NCI-H187 (cell line): ENCODE data around the gene TIMM10B.
"Not testable (repeated sequence)": the region's sequence is repeated elsewhere in the genome, so short reads cannot be mapped to it uniquely, and the experiment has no call there.

Source experiments
- DNase-seq, 2 experiments: peaks; one replicate each; lab custom pipeline; 2025; lab: John Stamatoyannopoulos, UW

Gene TIMM10B

GRCh38 chr11:6505577-6506240 is 24.4 kb downstream of the TIMM10B start:
- DNase-seq = peak in 1 of 2 experiments; percentile 5

- no peak for DNase-seq
Measured at GRCh38 chr11:6516865-6517264, 35.6 kb downstream of the TIMM10B start.

GRCh38 chr11:6520265-6520664 is 39.0 kb downstream of the TIMM10B start:
- DNase-seq = no peak

- DNase-seq = not testable (repeated sequence)
Measured at GRCh38 chr11:6521946-6522345, 40.6 kb downstream of the TIMM10B start.

- no peak for DNase-seq
Measured at GRCh38 chr11:6523253-6523652, 42.0 kb downstream of the TIMM10B start.

GRCh38 chr11:6526411-6527135 is 45.3 kb downstream of the TIMM10B start:
- DNase-seq = no peak

- DNase-seq = no peak
Measured at GRCh38 chr11:6529266-6529665, 48.0 kb downstream of the TIMM10B start.

GRCh38 chr11:6530848-6531247 is 49.5 kb downstream of the TIMM10B start:
- DNase-seq = no peak

GRCh38 chr11:6531267-6531752 is 50.0 kb downstream of the TIMM10B start:
- DNase-seq = peak in 1 of 2 experiments; percentile 6
